Measurements from ENCODE around the gene PALD1.

PALD1 gene

GRCh38 chr10:70585578-70586169, 107.1 kb downstream of the PALD1 start:
- Histone ChIP-seq H3K4me3 (ENCODE audit: low read length) (no peak overlapping the region), H3K4me1 (ENCODE audit: insufficient read depth, low read length) (peaks cover 11% of the 10 kb centered on the region; the same call in 1 of the 2 replicates), H3K27me3 (ENCODE audit: insufficient read depth, low read length) (no peaks in the 10 kb centered on the region), H3K9me3 (ENCODE audit: insufficient read depth, low read depth, low read length) (no peaks in the 10 kb centered on the region), H3K9ac (ENCODE audit: low read depth, low read length) (no peak overlapping the region), H3K36me3 (ENCODE audit: insufficient read depth, low read depth, low read length) (no peaks in the 10 kb centered on the region), H3K27ac (ENCODE audit: low read length) (no peak overlapping the region)

GRCh38 chr10:70586348-70586930, 107.9 kb downstream of the PALD1 start:
- H3K4me1 ChIP-seq (ENCODE audit: insufficient read depth, low read length): peaks cover 11% of the 10 kb centered on the region; the same call in 1 of the 2 replicates
- no peaks in the 10 kb centered on the region for H3K9me3 ChIP-seq (ENCODE audit: insufficient read depth, low read depth, low read length)
- H3K36me3 ChIP-seq (ENCODE audit: insufficient read depth, low read depth, low read length): no peaks in the 10 kb centered on the region

GRCh38 chr10:70587045-70587658, 108.6 kb downstream of the PALD1 start:
- no peak overlapping the region for H3K27ac ChIP-seq (ENCODE audit: low read length)

More at GRCh38 chr10:70586348-70586930, 107.9 kb downstream of the PALD1 start:
- Histone ChIP-seq H3K27me3 (ENCODE audit: insufficient read depth, low read length) (no peaks in the 10 kb centered on the region), H3K4me3 (ENCODE audit: low read length) (no peak overlapping the region), H3K27ac (ENCODE audit: low read length) (no peak overlapping the region), H3K9ac (ENCODE audit: low read depth, low read length) (no peak overlapping the region)

GRCh38 chr10:70588255-70588654, 109.7 kb downstream of the PALD1 start:
- Histone ChIP-seq H3K27me3 (ENCODE audit: insufficient read depth, low read length) (no peaks in the 10 kb centered on the region), H3K9me3 (ENCODE audit: insufficient read depth, low read depth, low read length) (no peaks in the 10 kb centered on the region), H3K27ac (ENCODE audit: low read length) (no peak overlapping the region), H3K4me1 (ENCODE audit: insufficient read depth, low read length) (peaks cover 11% of the 10 kb centered on the region; the same call in 1 of the 2 replicates), H3K9ac (ENCODE audit: low read depth, low read length) (no peak overlapping the region), H3K36me3 (ENCODE audit: insufficient read depth, low read depth, low read length) (no peaks in the 10 kb centered on the region), H3K4me3 (ENCODE audit: low read length) (no peak overlapping the region)

More at GRCh38 chr10:70587045-70587658, 108.6 kb downstream of the PALD1 start:
- H3K4me1 ChIP-seq (ENCODE audit: insufficient read depth, low read length): peaks cover 11% of the 10 kb centered on the region; the same call in 1 of the 2 replicates
- H3K4me3 ChIP-seq (ENCODE audit: low read length): no peak overlapping the region
- no peaks in the 10 kb centered on the region for H3K9me3 ChIP-seq (ENCODE audit: insufficient read depth, low read depth, low read length)
- no peaks in the 10 kb centered on the region for H3K36me3 ChIP-seq (ENCODE audit: insufficient read depth, low read depth, low read length)
- no peak overlapping the region for H3K9ac ChIP-seq (ENCODE audit: low read depth, low read length)
- H3K27me3 ChIP-seq (ENCODE audit: insufficient read depth, low read length): no peaks in the 10 kb centered on the region

- H3K27ac ChIP-seq (ENCODE audit: low read length): no peak overlapping the region
These were observed 110.4 kb downstream of the PALD1 start for GRCh38 chr10:70588859-70589570.

GRCh38 chr10:70589762-70590654, 111.4 kb downstream of the PALD1 start:
- H3K4me1 ChIP-seq (ENCODE audit: insufficient read depth, low read length): peaks cover 3% of the 10 kb centered on the region; the same call in 1 of the 2 replicates
- H3K27ac ChIP-seq (ENCODE audit: low read length): no peak overlapping the region
- no peaks in the 10 kb centered on the region for H3K27me3 ChIP-seq (ENCODE audit: insufficient read depth, low read length)
- no peak overlapping the region for H3K9ac ChIP-seq (ENCODE audit: low read depth, low read length)
- H3K36me3 ChIP-seq (ENCODE audit: insufficient read depth, low read depth, low read length): no peaks in the 10 kb centered on the region
- H3K4me3 ChIP-seq (ENCODE audit: low read length): no peak overlapping the region
- no peaks in the 10 kb centered on the region for H3K9me3 ChIP-seq (ENCODE audit: insufficient read depth, low read depth, low read length)

More at GRCh38 chr10:70588859-70589570, 110.4 kb downstream of the PALD1 start:
- Histone ChIP-seq H3K27me3 (ENCODE audit: insufficient read depth, low read length) (no peaks in the 10 kb centered on the region), H3K9me3 (ENCODE audit: insufficient read depth, low read depth, low read length) (no peaks in the 10 kb centered on the region), H3K36me3 (ENCODE audit: insufficient read depth, low read depth, low read length) (no peaks in the 10 kb centered on the region), H3K4me3 (ENCODE audit: low read length) (no peak overlapping the region), H3K4me1 (ENCODE audit: insufficient read depth, low read length) (peaks cover 7% of the 10 kb centered on the region; the same call in 1 of the 2 replicates), H3K9ac (ENCODE audit: low read depth, low read length) (no peak overlapping the region)

GRCh38 chr10:70590655-70591416, 112.3 kb downstream of the PALD1 start:
- Histone ChIP-seq H3K4me1 (ENCODE audit: insufficient read depth, low read length) (peaks cover 4% of the 10 kb centered on the region; the same call in 1 of the 2 replicates), H3K9ac (ENCODE audit: low read depth, low read length) (no peak overlapping the region), H3K27me3 (ENCODE audit: insufficient read depth, low read length) (no peaks in the 10 kb centered on the region), H3K9me3 (ENCODE audit: insufficient read depth, low read depth, low read length) (no peaks in the 10 kb centered on the region), H3K36me3 (ENCODE audit: insufficient read depth, low read depth, low read length) (no peaks in the 10 kb centered on the region), H3K27ac (ENCODE audit: low read length) (no peak overlapping the region), H3K4me3 (ENCODE audit: low read length) (no peak overlapping the region)

GRCh38 chr10:70592186-70592735, 113.7 kb downstream of the PALD1 start:
- Histone ChIP-seq H3K9ac (ENCODE audit: low read depth, low read length) (no peak overlapping the region), H3K4me3 (ENCODE audit: low read length) (no peak overlapping the region), H3K4me1 (ENCODE audit: insufficient read depth, low read length) (peaks cover 4% of the 10 kb centered on the region; the same call in 1 of the 2 replicates), H3K27me3 (ENCODE audit: insufficient read depth, low read length) (no peaks in the 10 kb centered on the region), H3K27ac (ENCODE audit: low read length) (no peak overlapping the region), H3K9me3 (ENCODE audit: insufficient read depth, low read depth, low read length) (no peaks in the 10 kb centered on the region), H3K36me3 (ENCODE audit: insufficient read depth, low read depth, low read length) (no peaks in the 10 kb centered on the region)

GRCh38 chr10:70592746-70593512, 114.4 kb downstream of the PALD1 start:
- no peaks in the 10 kb centered on the region for H3K27me3 ChIP-seq (ENCODE audit: insufficient read depth, low read length)
- H3K36me3 ChIP-seq (ENCODE audit: insufficient read depth, low read depth, low read length): no peaks in the 10 kb centered on the region
- no peak overlapping the region for H3K27ac ChIP-seq (ENCODE audit: low read length)
- H3K4me1 ChIP-seq (ENCODE audit: insufficient read depth, low read length): peaks cover 4% of the 10 kb centered on the region; the same call in 1 of the 2 replicates
- H3K9ac ChIP-seq (ENCODE audit: low read depth, low read length): no peak overlapping the region
- no peaks in the 10 kb centered on the region for H3K9me3 ChIP-seq (ENCODE audit: insufficient read depth, low read depth, low read length)
- H3K4me3 ChIP-seq (ENCODE audit: low read length): no peak overlapping the region

GRCh38 chr10:70593513-70593890, 114.9 kb downstream of the PALD1 start:
- H3K4me3 ChIP-seq (ENCODE audit: low read length): no peak overlapping the region
- peaks cover 4% of the 10 kb centered on the region; the same call in 1 of the 2 replicates for H3K4me1 ChIP-seq (ENCODE audit: insufficient read depth, low read length)
- no peaks in the 10 kb centered on the region for H3K36me3 ChIP-seq (ENCODE audit: insufficient read depth, low read depth, low read length)
- H3K27me3 ChIP-seq (ENCODE audit: insufficient read depth, low read length): no peaks in the 10 kb centered on the region
- H3K9me3 ChIP-seq (ENCODE audit: insufficient read depth, low read depth, low read length): no peaks in the 10 kb centered on the region
- H3K9ac ChIP-seq (ENCODE audit: low read depth, low read length): no peak overlapping the region
- no peak overlapping the region for H3K27ac ChIP-seq (ENCODE audit: low read length)

All from iPS-20b (cell line).